Endodermal cell (in vitro differentiated cells): ENCODE data around the gene AMN1. TPM values are rescaled to one million over a fixed set of nuclear protein-coding genes. Genes with fewer than 3 reads are reported as not detected.

Experiments used
- DNase-seq: peaks from one replicate; pipeline ENCODE4 v3.0.0-alpha.2; 2017
- H3K27ac ChIP-seq: 2 replicates; pipeline ENCODE4 v1.5.1; 2013; ENCODE audit warnings: mild to moderate bottlenecking, low read depth, low read length, moderate library complexity
- H3K27me3 ChIP-seq: 2 replicates; pipeline ENCODE4 v1.6.1; 2013; ENCODE audit warnings: mild to moderate bottlenecking, low read length, moderate library complexity; ENCODE audit not compliant: insufficient read depth, control insufficient read depth, poor library complexity, severe bottlenecking
- H3K36me3 ChIP-seq: 2 replicates; pipeline ENCODE4 v1.7.0; 2013; ENCODE audit warnings: mild to moderate bottlenecking, low read length, moderate library complexity; ENCODE audit not compliant: control insufficient read depth, insufficient read depth
- H3K4me1 ChIP-seq: one replicate; pipeline ENCODE4 v1.7.0; 2013; ENCODE audit warnings: low read length; ENCODE audit not compliant: control insufficient read depth, insufficient read depth
- H3K4me3 ChIP-seq: 2 replicates; pipeline ENCODE4 v1.5.1; 2013; ENCODE audit warnings: mild to moderate bottlenecking, low read length, moderate library complexity
- H3K9ac ChIP-seq: 2 replicates; pipeline ENCODE4 v1.6.1; 2013; ENCODE audit warnings: mild to moderate bottlenecking, low read length, moderate library complexity; ENCODE audit not compliant: poor library complexity, severe bottlenecking; ENCODE audit errors: extremely low read depth
- H3K9me3 ChIP-seq: 2 replicates; pipeline ENCODE4 v1.6.1; 2013; ENCODE audit warnings: mild to moderate bottlenecking, low read length, moderate library complexity; ENCODE audit not compliant: control insufficient read depth
- H3K27ac Mint-ChIP-seq: 2 replicates; pipeline ENCODE4 v1.8.0; 2020; ENCODE audit warnings: mixed read lengths
- H3K27me3 Mint-ChIP-seq: 2 replicates; pipeline ENCODE4 v1.8.0; 2021; ENCODE audit warnings: mild to moderate bottlenecking, mixed read lengths; ENCODE audit not compliant: insufficient read depth
- H3K36me3 Mint-ChIP-seq: 2 replicates; pipeline ENCODE4 v1.8.0; 2020; ENCODE audit warnings: low read depth, mixed read lengths
- H3K4me1 Mint-ChIP-seq: 2 replicates; pipeline ENCODE4 v1.8.0; 2020; ENCODE audit warnings: mixed read lengths
- H3K4me3 Mint-ChIP-seq: 2 replicates; pipeline ENCODE4 v1.8.0; 2020; ENCODE audit warnings: mild to moderate bottlenecking, moderate library complexity, mixed read lengths
- H3K9me3 Mint-ChIP-seq: 2 replicates; pipeline ENCODE4 v1.8.0; 2020; ENCODE audit warnings: mild to moderate bottlenecking, mixed read lengths
- WGBS, 2 experiments: methylation state at CpG; one replicate each; pipeline versions ENCODE4 v1.1.5 to v1.1.7; 2013; ENCODE audit warnings: missing lambda C conversion rate in 2 of 2, mixed read lengths in 1 of 2; ENCODE audit not compliant: insufficient coverage in 1 of 2, insufficient read length in 1 of 2; 5-methylcytosine and 5-hydroxymethylcytosine counted together
- total RNA-seq, 2 donors: library from RNA; stranded (reverse); fragmentation: NEBNext Ultra II Directional in 1 of 2; extraction: Animal tissue kit (Norgen Biotek cat#: 25700) in 1 of 2; gene quantifications; 2 replicates in 1 of 2; 3 replicates in 1 of 2; pipeline ENCODE4 v1.2.1, GENCODE V29; 2021
- TF ChIP-seq, protein P1 (sequence below): fragments of 200-600 bp; sonication (generic); conservative IDR thresholded peaks from 2 replicates; pipeline ENCODE4 v1.5.0; 2021; ENCODE audit warnings: antibody characterized with exemption, mild to moderate bottlenecking

The AMN1 gene
- total RNA-seq, 2 donors from 2014 or later: 12.5 to 15.2 TPM

DNA sequence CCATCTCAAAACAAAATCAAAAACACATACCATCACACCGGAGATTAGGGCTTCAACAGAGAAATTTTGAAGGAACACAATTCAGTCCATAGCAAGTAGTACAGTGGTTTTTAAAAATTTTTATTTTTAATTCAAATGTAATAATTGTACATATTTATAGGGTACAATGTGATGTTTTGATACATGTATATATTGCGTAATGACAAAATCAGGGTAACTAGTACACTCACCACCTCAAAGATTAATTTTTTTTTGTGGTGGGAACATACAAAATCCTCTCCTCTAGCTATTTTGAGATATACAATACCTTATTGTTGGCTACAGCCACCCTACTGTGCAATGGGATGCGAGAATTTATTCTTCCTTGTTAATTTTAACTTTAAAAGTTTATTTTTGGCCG lies 95.4 kb downstream of the AMN1 start:
- Histone ChIP-seq H3K4me1 (no peaks in the 10 kb centered on the region), H3K36me3 (no peaks in the 10 kb centered on the region), H3K9ac (no peak overlapping the region), H3K4me3 (no peak overlapping the region), H3K27ac (no peak overlapping the region), H3K27me3 (no peaks in the 10 kb centered on the region), H3K9me3 (no peaks in the 10 kb centered on the region)
- no peak for DNase-seq
- H3K27me3 Mint-ChIP-seq: no peaks in the 10 kb centered on the region
- TF ChIP-seq, protein P1, sequence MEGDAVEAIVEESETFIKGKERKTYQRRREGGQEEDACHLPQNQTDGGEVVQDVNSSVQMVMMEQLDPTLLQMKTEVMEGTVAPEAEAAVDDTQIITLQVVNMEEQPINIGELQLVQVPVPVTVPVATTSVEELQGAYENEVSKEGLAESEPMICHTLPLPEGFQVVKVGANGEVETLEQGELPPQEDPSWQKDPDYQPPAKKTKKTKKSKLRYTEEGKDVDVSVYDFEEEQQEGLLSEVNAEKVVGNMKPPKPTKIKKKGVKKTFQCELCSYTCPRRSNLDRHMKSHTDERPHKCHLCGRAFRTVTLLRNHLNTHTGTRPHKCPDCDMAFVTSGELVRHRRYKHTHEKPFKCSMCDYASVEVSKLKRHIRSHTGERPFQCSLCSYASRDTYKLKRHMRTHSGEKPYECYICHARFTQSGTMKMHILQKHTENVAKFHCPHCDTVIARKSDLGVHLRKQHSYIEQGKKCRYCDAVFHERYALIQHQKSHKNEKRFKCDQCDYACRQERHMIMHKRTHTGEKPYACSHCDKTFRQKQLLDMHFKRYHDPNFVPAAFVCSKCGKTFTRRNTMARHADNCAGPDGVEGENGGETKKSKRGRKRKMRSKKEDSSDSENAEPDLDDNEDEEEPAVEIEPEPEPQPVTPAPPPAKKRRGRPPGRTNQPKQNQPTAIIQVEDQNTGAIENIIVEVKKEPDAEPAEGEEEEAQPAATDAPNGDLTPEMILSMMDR: no peak
- H3K4me1 Mint-ChIP-seq: peaks cover 34% of the 10 kb centered on the region
- H3K4me3 Mint-ChIP-seq: no peak overlapping the region
- no peaks in the 10 kb centered on the region for H3K9me3 Mint-ChIP-seq
- H3K27ac Mint-ChIP-seq: no peak overlapping the region
- WGBS, 2 experiments: 89 to 90% methylated on average over 2 to 3 of the region's 4 CpGs
- H3K36me3 Mint-ChIP-seq: no peaks in the 10 kb centered on the region

DNA sequence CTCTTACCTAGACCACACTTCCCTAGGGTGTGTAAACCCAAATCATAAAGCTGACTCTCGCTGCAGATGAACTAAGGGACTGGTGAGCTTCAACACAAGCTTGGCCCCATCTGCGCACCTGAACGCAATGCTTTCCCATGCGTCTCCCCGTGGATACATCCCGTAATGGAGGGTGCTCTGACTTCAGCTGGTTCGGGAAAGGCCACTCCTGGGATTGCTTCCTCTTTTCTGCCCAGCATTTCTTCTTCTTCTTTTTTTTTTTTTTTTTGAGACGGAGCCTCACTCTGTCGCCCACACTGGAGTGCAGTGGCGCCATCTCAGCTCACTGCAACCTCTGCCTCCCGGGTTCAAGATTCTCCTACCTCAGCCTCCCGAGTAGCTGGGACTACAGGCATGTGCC lies 97.0 kb downstream of the AMN1 start:
- H3K4me3 ChIP-seq: no peak overlapping the region
- 86 to 95% methylated on average over 7 to 12 of the region's 12 CpGs for WGBS, 2 experiments
- no peak overlapping the region for H3K27ac ChIP-seq
- no peaks in the 10 kb centered on the region for H3K36me3 ChIP-seq
- H3K9me3 ChIP-seq: no peaks in the 10 kb centered on the region
- no peak overlapping the region for H3K27ac Mint-ChIP-seq
- TF ChIP-seq, protein P1: no peak
- H3K27me3 ChIP-seq: no peaks in the 10 kb centered on the region
- H3K9ac ChIP-seq: no peak overlapping the region
- no peaks in the 10 kb centered on the region for H3K4me1 ChIP-seq
- no peaks in the 10 kb centered on the region for H3K9me3 Mint-ChIP-seq
- peaks cover 34% of the 10 kb centered on the region for H3K4me1 Mint-ChIP-seq
- H3K36me3 Mint-ChIP-seq: no peaks in the 10 kb centered on the region
- no peak for DNase-seq
- no peak overlapping the region for H3K4me3 Mint-ChIP-seq
- no peaks in the 10 kb centered on the region for H3K27me3 Mint-ChIP-seq

DNA sequence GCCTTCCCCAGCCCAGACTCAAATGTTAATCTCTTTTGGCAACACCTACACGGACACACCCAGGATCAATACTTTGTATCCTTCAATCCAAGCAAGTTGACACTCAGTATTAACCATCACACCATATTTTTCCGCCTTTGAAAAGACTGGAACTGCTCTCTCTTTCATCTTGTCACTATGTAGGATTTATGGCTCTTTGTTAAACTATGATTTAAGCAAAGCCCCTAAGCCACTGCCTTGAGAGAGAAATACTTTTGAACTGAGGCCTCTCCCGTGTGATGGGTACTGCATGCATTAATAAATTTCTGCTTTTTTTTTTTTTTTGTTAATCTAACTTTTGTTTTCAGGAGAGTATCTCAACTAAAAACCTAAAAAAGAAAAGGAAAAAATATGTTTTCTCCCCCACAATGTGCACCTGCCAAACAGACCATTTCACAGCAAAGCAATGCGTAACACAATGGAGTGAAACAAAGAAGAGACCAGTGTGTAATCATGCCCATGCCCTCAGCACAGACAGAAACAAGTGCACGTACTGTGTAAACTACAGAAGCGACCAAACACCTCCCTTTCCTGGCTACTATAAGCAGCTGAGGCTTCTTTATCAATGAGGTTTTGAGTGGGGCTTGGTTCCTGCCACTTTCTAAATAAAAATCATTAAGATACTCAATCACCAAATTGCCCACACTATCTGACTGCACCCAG lies 97.6 kb downstream of the AMN1 start:
- Histone ChIP-seq H3K4me1 (no peaks in the 10 kb centered on the region), H3K36me3 (no peaks in the 10 kb centered on the region), H3K27me3 (no peaks in the 10 kb centered on the region), H3K9ac (no peak overlapping the region), H3K27ac (peak overlapping the region; percentile 22), H3K4me3 (no peak overlapping the region), H3K9me3 (no peaks in the 10 kb centered on the region)
- Mint-ChIP-seq H3K4me1 (peaks cover 30% of the 10 kb centered on the region), H3K27ac (no peak overlapping the region), H3K27me3 (no peaks in the 10 kb centered on the region), H3K4me3 (no peak overlapping the region), H3K9me3 (no peaks in the 10 kb centered on the region), H3K36me3 (no peaks in the 10 kb centered on the region)
- 86 to 90% methylated on average over 5 of the region's 6 CpGs for WGBS, 2 experiments
- DNase-seq: no peak
- TF ChIP-seq, protein P1: no peak
